HepG2 (cell line): Measurements from ENCODE around the gene ITGB5. TPM values are rescaled to one million over a fixed set of nuclear protein-coding genes. Genes with fewer than 3 reads are reported as not detected.

Source experiments
- ARID4A ChIP-seq: sonication (generic); formaldehyde crosslinking; IDR thresholded peaks from 2 replicates; pipeline ENCODE4 v1.5.0; 2020; ENCODE audit warnings: mild to moderate bottlenecking, missing genetic modification reagents, borderline replicate concordance
- ELF3 ChIP-seq: IDR thresholded peaks from 2 replicates; pipeline ENCODE4 v1.6.1; 2016; ENCODE audit warnings: missing genetic modification reagents, missing compliant biosample characterization
- HOMEZ ChIP-seq: IDR thresholded peaks from 2 replicates; pipeline ENCODE4 v1.6.1; 2016; ENCODE audit warnings: low read depth
- JUND ChIP-seq: sonication (generic); formaldehyde crosslinking; IDR thresholded peaks from 2 replicates; pipeline ENCODE4 v1.8.0; 2022; ENCODE audit warnings: mild to moderate bottlenecking, missing genetic modification reagents
- MIER2 ChIP-seq: IDR thresholded peaks from 2 replicates; pipeline ENCODE4 v1.6.1; 2016; ENCODE audit warnings: missing biosample characterization, missing genetic modification reagents
- NR2C2 ChIP-seq: sonication (generic); formaldehyde crosslinking; IDR thresholded peaks from 2 replicates; pipeline ENCODE4 v1.4.0; 2020; ENCODE audit warnings: missing genetic modification reagents, mild to moderate bottlenecking, moderate library complexity, borderline replicate concordance
- ZBTB44 ChIP-seq: sonication (generic); formaldehyde crosslinking; IDR thresholded peaks from 2 replicates; pipeline ENCODE4 v1.4.0; 2020; ENCODE audit warnings: missing genetic modification reagents
- ZMYM2 ChIP-seq: sonication (generic); formaldehyde crosslinking; IDR thresholded peaks from 2 replicates; pipeline ENCODE4 v1.8.0; 2022; ENCODE audit warnings: mild to moderate bottlenecking, missing genetic modification reagents
- ZNF121 ChIP-seq: sonication (generic); formaldehyde crosslinking; IDR thresholded peaks from 2 replicates; pipeline ENCODE4 v1.5.0; 2020; ENCODE audit warnings: mild to moderate bottlenecking, missing genetic modification reagents
- ZNF24 ChIP-seq: fragments of 450-650 bp; IDR thresholded peaks from 2 replicates; pipeline ENCODE4 v1.6.1; 2017; ENCODE audit warnings: antibody characterized with exemption, mild to moderate bottlenecking
- ZNF282 ChIP-seq: fragments of 450-650 bp; IDR thresholded peaks from 2 replicates; pipeline ENCODE4 v1.6.1; 2018; ENCODE audit not compliant: partially characterized antibody
- ZNF652 ChIP-seq: IDR thresholded peaks from 2 replicates; pipeline ENCODE4 v1.6.1; 2016; ENCODE audit warnings: low read depth, borderline replicate concordance
- polyA plus RNA-seq, 8 experiments: library from polyadenylated mRNA; depleted of rRNA in 3 of 8; stranded (reverse) in 7 of 8; unstranded in 1 of 8; fragments of >200 nt; fragmentation: Illumina TruSeq in 4 of 8; extraction: Trizol in 4 of 8; gene quantifications; 2 replicates each; pipeline versions ENCODE4 v1.2.1 to v1.2.3, GENCODE V29; 2011 to 2016; ENCODE audit warnings: low read depth in 4 of 8, missing spikeins in 1 of 8, mixed read lengths in 1 of 8; ENCODE audit not compliant: insufficient read depth in 1 of 8
- total RNA-seq, 5 experiments: library from RNA; depleted of rRNA; stranded (reverse); fragments of >200 nt; fragmentation: Illumina TruSeq; extraction: Trizol; gene quantifications; 2 replicates each; pipeline ENCODE4 v1.2.3, GENCODE V29; 2016; ENCODE audit warnings: low read depth in 1 of 5
- TF ChIP-seq, protein P1 (sequence below): sonication (generic); formaldehyde crosslinking; IDR thresholded peaks from 2 replicates; pipeline ENCODE4 v1.4.0; 2020; ENCODE audit warnings: mild to moderate bottlenecking, missing genetic modification reagents

ITGB5 gene
- total and polyA plus RNA-seq, 2 of the 13 experiments (the other 11 are each of a cell fraction or from before 2014, with no cell fraction given) = 74.1 to 343 TPM

- TF ChIP-seq, protein P1, sequence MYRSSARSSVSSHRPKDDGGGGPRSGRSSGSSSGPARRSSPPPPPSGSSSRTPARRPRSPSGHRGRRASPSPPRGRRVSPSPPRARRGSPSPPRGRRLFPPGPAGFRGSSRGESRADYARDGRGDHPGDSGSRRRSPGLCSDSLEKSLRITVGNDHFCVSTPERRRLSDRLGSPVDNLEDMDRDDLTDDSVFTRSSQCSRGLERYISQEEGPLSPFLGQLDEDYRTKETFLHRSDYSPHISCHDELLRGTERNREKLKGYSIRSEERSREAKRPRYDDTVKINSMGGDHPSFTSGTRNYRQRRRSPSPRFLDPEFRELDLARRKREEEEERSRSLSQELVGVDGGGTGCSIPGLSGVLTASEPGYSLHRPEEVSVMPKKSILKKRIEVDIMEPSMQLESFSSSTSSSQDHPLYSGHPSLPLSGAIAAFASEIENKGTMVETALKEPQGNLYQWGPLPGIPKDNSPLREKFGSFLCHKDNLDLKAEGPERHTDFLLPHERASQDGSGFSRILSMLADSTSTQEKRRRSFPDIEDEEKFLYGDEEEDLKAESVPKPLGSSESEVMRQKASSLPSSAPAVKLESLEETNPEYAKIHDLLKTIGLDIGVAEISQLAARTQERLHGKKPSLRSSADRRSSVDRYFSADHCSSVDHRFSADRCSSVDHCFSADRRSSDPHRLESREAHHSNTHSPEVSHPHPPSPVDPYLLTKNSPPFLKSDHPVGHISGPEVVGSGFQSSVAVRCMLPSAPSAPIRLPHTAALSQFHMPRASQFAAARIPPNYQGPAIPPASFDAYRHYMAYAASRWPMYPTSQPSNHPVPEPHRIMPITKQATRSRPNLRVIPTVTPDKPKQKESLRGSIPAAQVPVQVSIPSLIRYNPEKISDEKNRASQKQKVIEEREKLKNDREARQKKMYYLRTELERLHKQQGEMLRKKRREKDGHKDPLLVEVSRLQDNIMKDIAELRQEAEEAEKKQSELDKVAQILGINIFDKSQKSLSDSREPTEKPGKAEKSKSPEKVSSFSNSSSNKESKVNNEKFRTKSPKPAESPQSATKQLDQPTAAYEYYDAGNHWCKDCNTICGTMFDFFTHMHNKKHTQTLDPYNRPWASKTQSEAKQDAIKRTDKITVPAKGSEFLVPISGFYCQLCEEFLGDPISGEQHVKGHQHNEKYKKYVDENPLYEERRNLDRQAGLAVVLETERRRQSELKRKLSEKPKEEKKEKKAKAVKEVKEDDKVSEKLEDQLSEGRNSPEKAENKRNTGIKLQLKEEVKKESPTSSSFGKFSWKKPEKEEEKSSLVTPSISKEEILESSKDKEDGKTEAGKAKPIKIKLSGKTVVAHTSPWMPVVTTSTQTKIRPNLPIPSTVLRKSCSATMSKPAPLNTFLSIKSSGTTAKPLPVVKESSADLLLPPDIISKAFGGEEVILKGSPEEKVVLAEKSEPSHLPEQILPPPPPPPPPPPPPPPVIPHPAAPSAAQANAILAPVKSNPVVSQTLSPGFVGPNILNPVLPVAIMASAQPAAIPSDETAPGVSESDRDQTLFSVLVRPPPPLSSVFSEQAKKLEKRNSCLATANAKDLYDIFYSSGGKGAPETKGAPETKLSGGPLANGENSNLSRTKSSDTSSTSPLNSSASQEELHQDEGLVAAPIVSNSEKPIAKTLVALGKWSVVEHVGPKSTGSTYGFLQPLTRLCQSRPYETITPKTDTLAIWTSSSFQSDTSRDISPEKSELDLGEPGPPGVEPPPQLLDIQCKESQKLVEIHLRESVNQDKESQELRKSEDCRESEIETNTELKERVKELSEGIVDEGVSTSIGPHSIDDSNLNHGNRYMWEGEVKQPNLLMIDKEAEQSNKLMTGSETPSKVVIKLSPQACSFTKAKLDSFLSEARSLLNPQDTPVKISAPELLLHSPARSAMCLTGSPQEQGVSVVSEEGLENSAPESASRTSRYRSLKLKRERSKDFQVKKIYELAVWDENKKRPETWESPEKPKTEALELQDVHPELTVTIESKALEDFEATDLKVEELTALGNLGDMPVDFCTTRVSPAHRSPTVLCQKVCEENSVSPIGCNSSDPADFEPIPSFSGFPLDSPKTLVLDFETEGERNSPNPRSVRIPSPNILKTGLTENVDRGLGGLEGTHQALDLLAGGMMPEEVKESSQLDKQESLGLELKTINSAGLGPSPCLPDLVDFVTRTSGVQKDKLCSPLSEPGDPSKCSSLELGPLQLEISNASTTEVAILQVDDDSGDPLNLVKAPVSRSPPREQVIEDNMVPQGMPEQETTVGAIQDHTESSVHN = no peak
- TF ChIP-seq NR2C2 (CRISPR knock-in tag) (peak; percentile 47; the same call in 1 of the 2 replicates), ZNF121 (CRISPR knock-in tag) (no peak), ZBTB44 (CRISPR knock-in tag) (no peak), HOMEZ (peak; percentile 81), ZNF652 (CRISPR knock-in tag) (peak; percentile 24; the same call in 1 of the 2 replicates), ZMYM2 (CRISPR knock-in tag) (peak; percentile 98), MIER2 (CRISPR knock-in tag) (no peak), ELF3 (CRISPR knock-in tag) (peak; percentile 70), JUND (no peak), ARID4A (CRISPR knock-in tag) (peak; percentile 43; the same call in 1 of the 2 replicates), ZNF24 (0 out of 2 replicates have a peak, but pooled peaks have one; percentile 18), ZNF282 (no peak)
Observed at GRCh38 chr3:124814620-124815421, 72.3 kb downstream of the ITGB5 start (continued).
